Vagina (tissue), 2 donors: ENCODE measurements around the gene CFAP97D1. TPM values are rescaled to one million over a fixed set of nuclear protein-coding genes. Genes with fewer than 3 reads are reported as not detected.
A peak's percentile ranks its signal among the peaks of the same experiment; 100 is the strongest.

ENCODE experiments used
- DNase-seq, 2 donors: peaks; one replicate each; pipeline ENCODE4 v3.0.0-alpha.2; 2017; ENCODE audit errors: extremely low spot score in 2 of 2
- H3K27ac ChIP-seq: fragments of 200-600 bp; sonication (generic); one replicate; pipeline ENCODE4 v1.5.1; 2019
- H3K27me3 ChIP-seq: fragments of 200-600 bp; sonication (generic); one replicate; pipeline ENCODE4 v1.5.1; 2019
- H3K36me3 ChIP-seq, 2 donors: fragments of 200-600 bp; sonication (generic); one replicate each; pipeline ENCODE4 v1.5.1; 2017 to 2019
- H3K4me1 ChIP-seq: fragments of 200-600 bp; sonication (generic); one replicate; pipeline ENCODE4 v1.5.1; 2019
- H3K4me3 ChIP-seq, 2 donors: fragments of 200-600 bp; sonication (generic); 1 replicate in 1 of 2; 2 replicates in 1 of 2; pipeline ENCODE4 v1.5.1; 2016 to 2019
- H3K9me3 ChIP-seq: fragments of 200-600 bp; sonication (generic); one replicate; pipeline ENCODE4 v1.5.1; 2019
- CTCF ChIP-seq, 3 experiments: fragments of 450-650 bp in 2 of 3; fragments of 200-600 bp in 1 of 3; sonication (generic) in 1 of 3; IDR thresholded peaks; one replicate each; pipeline ENCODE4 v1.5.1; 2017 to 2019; ENCODE audit warnings: antibody characterized with exemption in 3 of 3, mild to moderate bottlenecking in 2 of 3, moderate library complexity in 2 of 3
- POLR2A ChIP-seq, 2 donors: fragments of 450-650 bp; IDR thresholded peaks; one replicate each; pipeline ENCODE4 v1.6.1; 2017; ENCODE audit warnings: antibody characterized with exemption in 2 of 2, mild to moderate bottlenecking in 2 of 2, moderate library complexity in 2 of 2
- POLR2AphosphoS5 ChIP-seq, 2 donors: sonication (generic); formaldehyde crosslinking; IDR thresholded peaks; one replicate each; pipeline ENCODE4 v1.9.0; 2017; ENCODE audit warnings: antibody characterized with exemption in 2 of 2, mild to moderate bottlenecking in 2 of 2, low read depth in 1 of 2; ENCODE audit not compliant: insufficient read depth in 1 of 2
- intact Hi-C: fragments of 100-400 bp; cut with DNase I; formaldehyde crosslinking; loops from one replicate; pipeline ENCODE4 v1.15.1; 2023
- total RNA-seq: library from RNA; depleted of rRNA; stranded (reverse); fragments of >200 nt; gene quantifications from one replicate; pipeline ENCODE4 v1.2.3, GENCODE V29; 2016

The CFAP97D1 gene
- total RNA-seq, 1 donor from 2014 or later, result not detected

DNA sequence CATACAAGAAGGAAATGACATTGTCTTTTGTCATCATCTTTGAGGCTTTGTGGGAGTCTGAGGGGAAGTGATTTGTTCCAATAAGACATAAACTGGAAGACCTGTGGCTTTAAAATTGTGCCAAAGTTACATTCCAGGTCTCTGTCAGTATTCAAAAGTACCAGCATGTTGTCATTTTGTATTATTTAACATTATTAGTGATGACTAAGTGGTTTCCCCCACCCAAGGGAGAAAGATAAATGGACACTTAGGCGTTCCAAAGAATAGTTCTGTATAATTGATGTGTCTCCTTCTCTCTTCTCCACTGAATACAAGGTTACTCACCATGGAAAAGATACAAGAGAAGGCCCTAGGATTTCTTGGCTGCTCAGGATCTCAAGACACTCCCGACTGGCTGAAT, 3.8 kb downstream of the CFAP97D1 start:
- H3K9me3 ChIP-seq, result no peaks in the 10 kb centered on the region
- no peak overlapping the region for H3K4me3 ChIP-seq
- peak in 1 of 2 donors; percentile 10 for DNase-seq
- no peaks in the 10 kb centered on the region for H3K27me3 ChIP-seq
- H3K27ac ChIP-seq, result peak overlapping the region; percentile 36
- no peaks in the 10 kb centered on the region for H3K36me3 ChIP-seq
- TF ChIP-seq POLR2A (IDR thresholded peaks at IDR 0.05) (no peak), CTCF (IDR thresholded peaks at IDR 0.05) (no peak), POLR2AphosphoS5 (IDR thresholded peaks at IDR 0.05; ENCODE audit: insufficient read depth in 1 of 2, low read depth in 1 of 2) (no peak)
- intact Hi-C loops, result loop anchor here (10.0 kb wide), 1 partner anchor 61 kb away; the partner anchor contains the start of gene CD300LG
- peaks cover 10% of the 10 kb centered on the region for H3K4me1 ChIP-seq

- DNase-seq, result no peak
- Histone ChIP-seq H3K27ac (peak overlapping the region; percentile 36), H3K36me3 (no peaks in the 10 kb centered on the region), H3K4me1 (peaks cover 4% of the 10 kb centered on the region), H3K27me3 (no peaks in the 10 kb centered on the region), H3K4me3 (no peak overlapping the region), H3K9me3 (no peaks in the 10 kb centered on the region)
- TF ChIP-seq CTCF (IDR thresholded peaks at IDR 0.05) (no peak), POLR2AphosphoS5 (IDR thresholded peaks at IDR 0.05; ENCODE audit: insufficient read depth in 1 of 2, low read depth in 1 of 2) (no peak), POLR2A (IDR thresholded peaks at IDR 0.05) (no peak)
- intact Hi-C loops, result loop anchor here (10.0 kb wide), 1 partner anchor 60 kb away; the partner anchor contains the start of gene CD300LG
These were observed 4.4 kb downstream of the CFAP97D1 start for GRCh38 chr17:43784628-43785101.

DNA sequence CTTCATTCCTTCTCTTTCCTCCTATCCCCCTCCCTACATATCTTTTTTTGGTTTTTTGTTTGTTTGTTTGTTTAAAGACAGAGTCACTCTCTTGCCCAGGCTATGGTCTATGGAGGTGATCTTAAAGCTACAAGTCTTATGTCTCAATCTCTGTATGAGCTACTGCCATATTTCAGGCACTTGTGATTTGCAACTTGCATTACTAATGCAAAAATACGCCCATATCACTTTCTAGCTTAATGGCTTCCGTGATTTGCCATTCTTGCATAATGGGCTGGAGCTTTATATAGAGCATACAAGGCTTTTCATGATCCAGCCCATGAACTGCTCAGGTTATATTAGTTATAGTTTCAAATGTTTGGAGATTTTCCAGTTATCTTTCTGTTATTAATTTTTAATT, 7.5 kb downstream of the CFAP97D1 start:
- intact Hi-C loops, result loop anchor here (10.0 kb wide), 1 partner anchor 57 kb away; the partner anchor contains the start of gene CD300LG
- H3K36me3 ChIP-seq, result no peaks in the 10 kb centered on the region

DNA sequence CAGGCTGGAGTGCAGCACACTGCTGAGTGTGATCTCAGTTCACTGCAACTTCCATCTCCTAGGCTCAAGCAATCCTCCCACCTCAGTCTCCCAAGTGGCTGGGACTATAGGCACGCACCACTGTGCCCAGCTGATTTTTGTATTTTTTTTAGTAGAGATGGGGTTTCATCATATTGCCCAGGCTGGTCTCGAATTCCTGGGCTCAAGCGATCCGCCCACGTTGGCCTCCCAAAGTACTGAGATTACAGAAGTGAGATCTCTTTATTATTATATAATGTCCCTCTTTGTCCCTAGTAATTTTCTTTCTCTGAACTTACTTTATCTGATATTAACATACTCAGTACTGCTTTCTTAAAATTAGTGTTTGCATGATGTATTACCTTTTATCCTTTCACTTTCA, 8.3 kb downstream of the CFAP97D1 start:
- no peaks in the 10 kb centered on the region for H3K4me1 ChIP-seq
- no peak overlapping the region for H3K4me3 ChIP-seq
- H3K36me3 ChIP-seq, result no peaks in the 10 kb centered on the region
- DNase-seq, result peak in 1 of 2 donors; percentile 40
- no peak for TF ChIP-seq POLR2AphosphoS5 (IDR thresholded peaks at IDR 0.05; ENCODE audit: insufficient read depth in 1 of 2, low read depth in 1 of 2)
- H3K27me3 ChIP-seq, result no peaks in the 10 kb centered on the region
- intact Hi-C loops, result loop anchor here (10.0 kb wide), 1 partner anchor 56 kb away; the partner anchor contains the start of gene CD300LG
- H3K9me3 ChIP-seq, result no peaks in the 10 kb centered on the region
- no peak overlapping the region for H3K27ac ChIP-seq

More for the DNA sequence above, 7.5 kb downstream of the CFAP97D1 start:
- Histone ChIP-seq H3K27ac (no peak overlapping the region), H3K4me3 (no peak overlapping the region), H3K9me3 (no peaks in the 10 kb centered on the region), H3K27me3 (no peaks in the 10 kb centered on the region), H3K4me1 (no peaks in the 10 kb centered on the region)
- no peak for TF ChIP-seq POLR2A (IDR thresholded peaks at IDR 0.05)
- DNase-seq, result no peak

DNA sequence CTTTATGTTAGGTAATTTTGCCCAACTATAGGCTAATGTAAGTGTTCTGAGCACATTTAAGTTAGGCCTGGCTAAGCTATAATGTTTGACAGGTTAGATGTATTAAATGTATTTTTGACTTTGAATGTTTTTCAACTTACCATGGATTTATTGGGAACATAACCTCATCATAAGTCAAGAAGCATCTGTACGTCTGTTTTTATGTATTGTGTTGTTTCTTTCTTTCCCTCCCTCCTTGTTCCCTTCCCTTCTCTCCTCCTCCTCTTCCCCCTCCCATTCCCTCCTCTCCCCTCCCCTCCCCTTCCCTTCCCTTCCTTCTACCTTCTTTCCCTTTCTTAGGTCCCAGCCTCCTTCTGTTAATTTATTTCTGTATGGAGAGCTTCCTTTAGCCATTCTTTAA, 9.2 kb downstream of the CFAP97D1 start:
- no peak for DNase-seq
- Histone ChIP-seq H3K9me3 (no peaks in the 10 kb centered on the region), H3K4me3 (no peak overlapping the region), H3K27ac (no peak overlapping the region), H3K36me3 (no peaks in the 10 kb centered on the region), H3K27me3 (no peaks in the 10 kb centered on the region), H3K4me1 (no peaks in the 10 kb centered on the region)
- intact Hi-C loops, result loop anchor here (10.0 kb wide), 1 partner anchor 55 kb away; the partner anchor contains the start of gene CD300LG
- TF ChIP-seq CTCF (IDR thresholded peaks at IDR 0.05), result no peak

DNA sequence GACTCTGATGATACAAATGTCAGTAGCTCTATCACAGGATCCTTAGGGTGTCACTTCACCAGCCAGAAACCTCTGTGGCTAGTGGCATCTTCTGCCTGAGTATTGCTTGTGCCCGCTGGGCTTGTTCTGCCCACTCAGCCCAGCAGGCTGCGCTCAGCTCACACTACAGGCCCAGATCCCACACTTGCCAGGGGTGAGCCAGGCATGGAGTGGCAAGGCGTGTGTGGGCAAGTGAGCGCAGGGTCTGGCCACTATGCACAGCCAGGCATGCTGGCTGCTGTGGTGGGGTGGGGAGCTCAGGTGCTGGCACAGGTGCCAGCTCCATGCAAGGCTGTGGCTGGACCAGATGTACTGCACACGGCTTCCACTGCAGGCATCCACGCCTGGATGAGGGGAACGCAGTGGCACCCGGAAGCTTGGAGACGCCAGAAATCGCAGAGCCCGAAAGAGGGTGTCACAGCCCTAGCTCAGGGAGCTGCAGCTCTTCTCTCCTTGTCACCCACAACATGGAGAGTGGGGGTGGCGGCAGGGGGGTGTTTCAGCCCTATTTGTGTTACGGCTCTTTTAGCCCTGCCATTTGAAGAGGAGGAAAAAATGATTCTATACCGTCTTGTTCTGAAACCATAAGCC, 10.2 kb downstream of the CFAP97D1 start:
- Histone ChIP-seq H3K27me3 (no peaks in the 10 kb centered on the region), H3K4me1 (no peaks in the 10 kb centered on the region), H3K27ac (no peak overlapping the region), H3K36me3 (no peaks in the 10 kb centered on the region), H3K4me3 (no peak overlapping the region), H3K9me3 (no peaks in the 10 kb centered on the region)
- intact Hi-C loops, result no loop called here
- TF ChIP-seq CTCF (IDR thresholded peaks at IDR 0.05), result peak in 1 of 3 experiments; percentile 15
- TF ChIP-seq POLR2AphosphoS5 (IDR thresholded peaks at IDR 0.05; ENCODE audit: insufficient read depth in 1 of 2, low read depth in 1 of 2), result peak in 1 of 2 donors; percentile 18
- no peak for TF ChIP-seq POLR2A (IDR thresholded peaks at IDR 0.05)
- peak in 1 of 2 donors; percentile 84 for DNase-seq
